GM21786 (cell line): ENCODE results near the gene RAMACL.
"Not testable (repeated sequence)": the region's sequence is repeated elsewhere in the genome, so short reads cannot be mapped to it uniquely, and the experiment has no call there.

Source experiments
- ATAC-seq: cut with Tn5 transposase; IDR thresholded peaks from one replicate; pipeline ENCODE4 v1.9.1; 2021; ENCODE audit not compliant: unreplicated experiment

RAMACL gene

GRCh38 chr6:166586424-166587156, at the start of gene RAMACL:
TSS of gene RAMACL (minus strand) at chr6:166586678. CDS start at chr6:166586477, 201 bp downstream.
- peak; percentile 51 for ATAC-seq

DNA sequence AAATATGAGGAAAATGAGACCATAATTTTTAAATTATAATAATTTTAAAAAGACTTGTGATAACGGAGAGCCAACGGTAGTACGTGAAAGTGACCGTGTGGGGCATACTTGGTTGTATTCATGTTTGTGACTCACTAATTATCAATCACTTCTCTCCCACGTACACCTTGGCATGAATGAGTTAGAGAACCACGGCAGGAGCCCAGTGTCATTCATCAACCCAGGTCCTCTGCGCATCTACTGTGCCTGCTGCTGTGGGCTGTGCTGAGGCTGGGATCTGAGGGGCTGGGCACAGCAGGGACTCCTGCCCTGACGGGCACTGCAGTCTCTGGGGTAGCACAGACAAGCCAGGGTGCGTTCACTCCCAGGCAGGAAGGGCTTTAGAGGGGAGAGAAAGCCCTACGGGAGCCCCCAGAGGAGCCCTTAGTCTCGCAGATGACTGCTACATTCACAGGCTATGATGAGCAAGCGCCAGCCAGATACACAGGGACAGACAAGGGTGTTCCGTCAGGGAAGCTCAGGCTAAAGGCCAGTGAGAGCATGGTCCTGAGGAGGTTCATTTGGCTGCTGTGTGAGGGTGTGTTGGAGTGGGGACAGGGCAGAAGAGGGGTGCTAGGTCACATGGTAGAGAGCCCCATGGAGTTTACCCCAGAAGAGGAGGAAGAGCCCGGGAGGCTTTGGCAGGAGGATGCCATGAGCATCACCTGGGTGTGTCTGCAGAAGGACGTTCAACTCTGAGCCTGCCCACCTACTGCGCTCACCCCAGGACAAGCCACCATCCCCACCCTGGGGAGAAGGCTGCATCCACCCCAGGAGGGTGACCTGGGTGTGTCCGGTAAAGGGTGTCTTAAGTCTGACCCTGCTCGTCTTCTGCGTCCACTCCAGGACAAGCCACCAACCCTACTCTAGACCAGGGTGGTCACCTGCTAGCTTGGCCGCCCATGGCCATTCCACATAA, 48.8 kb upstream of the RAMACL start:
- no peak for ATAC-seq

DNA sequence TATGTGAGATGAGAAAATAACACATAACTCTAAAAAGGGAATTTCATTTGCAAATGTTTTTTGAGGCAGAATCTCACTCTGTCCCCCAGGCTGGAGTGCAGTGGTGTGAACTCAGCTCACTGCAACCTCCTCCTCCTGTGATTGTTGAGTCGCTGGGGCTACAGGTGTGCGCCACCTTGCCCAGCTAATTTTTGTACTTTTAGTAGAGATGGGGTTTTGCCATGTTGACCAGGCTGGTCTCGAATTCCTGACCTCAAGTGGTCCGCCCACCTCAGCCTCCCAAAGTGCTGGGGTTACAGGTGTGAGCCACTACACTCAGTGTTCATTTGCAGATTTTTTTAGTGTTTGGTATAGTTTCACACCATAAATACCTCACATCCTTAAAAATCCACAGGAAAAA, 48.1 kb upstream of the RAMACL start:
- ATAC-seq: not testable (repeated sequence)

- no peak for ATAC-seq
Measured at GRCh38 chr6:166633732-166634535, 47.5 kb upstream of the RAMACL start.

- no peak for ATAC-seq
Measured at GRCh38 chr6:166632731-166633130, 46.3 kb upstream of the RAMACL start.

DNA sequence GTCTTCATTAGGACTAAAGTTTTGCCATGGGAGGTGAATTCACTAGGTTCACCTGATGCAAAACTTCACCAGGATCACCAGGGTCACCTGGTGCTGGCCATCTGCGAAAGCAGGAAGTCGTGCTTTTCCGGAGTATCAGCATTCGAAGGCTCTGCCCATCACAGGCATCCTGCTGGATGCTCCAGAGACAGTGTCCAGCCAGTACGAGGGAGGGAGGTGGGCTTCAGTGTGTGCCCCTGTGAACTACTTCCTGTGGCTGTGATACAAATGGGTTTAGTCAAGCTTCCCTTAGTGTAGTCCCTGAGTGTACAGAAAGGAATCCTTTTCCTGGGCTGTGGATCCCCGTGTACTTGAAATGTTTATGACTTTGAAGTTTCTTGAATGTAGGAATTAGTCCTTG, 44.0 kb upstream of the RAMACL start:
- ATAC-seq: no peak

DNA sequence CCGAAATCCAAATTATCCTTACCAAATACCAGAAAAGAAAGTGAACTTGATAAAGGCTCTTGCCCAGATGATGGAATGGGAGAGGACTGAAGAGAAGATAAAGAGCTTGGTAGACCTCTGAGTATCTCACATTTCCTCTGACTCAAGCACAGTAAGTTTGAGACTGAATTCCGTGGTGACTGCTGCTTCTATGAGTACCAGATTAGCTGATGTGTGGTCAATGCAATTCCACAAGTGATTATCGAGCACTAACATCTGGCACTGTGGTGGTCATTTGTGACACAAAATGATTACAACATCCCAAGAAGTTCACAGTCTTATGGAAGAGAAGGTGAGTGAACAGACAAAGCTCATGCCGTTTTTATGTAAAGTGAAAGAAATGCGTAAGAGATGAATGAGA, 43.1 kb upstream of the RAMACL start:
- ATAC-seq: no peak

DNA sequence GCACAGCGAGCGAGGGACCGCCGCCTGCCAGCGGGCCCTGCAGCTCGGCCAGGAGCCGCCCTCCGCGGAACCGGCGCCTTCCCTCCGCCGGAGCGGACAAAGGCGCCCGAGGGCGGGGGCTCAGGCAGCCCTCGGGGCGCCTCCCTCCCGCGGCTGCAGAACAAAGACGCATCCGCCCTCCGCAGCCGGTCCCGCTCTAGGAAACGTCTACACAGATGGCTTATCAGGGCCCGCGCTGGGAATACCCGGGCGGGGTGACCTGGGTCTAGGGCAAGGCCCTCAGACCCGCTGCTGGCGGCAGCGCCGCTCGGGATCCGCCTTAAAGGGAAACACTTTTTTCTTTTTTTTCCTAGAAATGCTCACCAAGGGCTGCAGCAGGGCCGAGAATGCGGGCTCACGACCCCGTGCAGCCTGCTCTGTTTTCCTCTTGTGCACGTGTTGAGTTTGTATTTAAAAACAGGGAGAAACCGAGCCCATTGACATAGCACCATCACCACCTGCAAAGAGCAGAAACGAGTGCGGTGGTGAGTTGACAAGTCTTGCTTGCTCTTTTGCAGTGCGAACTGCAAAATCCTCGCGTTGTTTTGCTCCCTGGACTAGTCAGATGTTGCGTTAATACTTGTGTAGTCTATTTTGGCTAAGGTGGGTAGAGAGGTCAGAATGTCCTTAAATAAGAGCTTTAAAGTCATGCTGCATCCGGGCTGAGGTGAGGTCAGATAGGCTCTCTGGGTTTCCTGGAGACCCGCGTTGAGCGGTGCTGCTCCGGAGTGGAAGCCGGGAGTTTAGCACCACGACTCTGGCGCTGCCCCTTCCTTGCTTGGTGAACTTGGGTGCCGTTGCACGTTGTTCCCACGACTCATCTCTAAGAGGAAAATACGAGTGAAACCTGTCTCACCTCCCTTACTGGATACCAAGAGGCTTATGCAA, 41.7 kb upstream of the RAMACL start:
- peak; percentile 17 for ATAC-seq

GRCh38 chr6:166627033-166627874, 40.8 kb upstream of the RAMACL start, which contains the start of gene RPS6KA2:
TSS of gene RPS6KA2 (minus strand) at chr6:166627251. CDS start at chr6:166627019, 232 bp downstream.
- peak; percentile 92 for ATAC-seq

DNA sequence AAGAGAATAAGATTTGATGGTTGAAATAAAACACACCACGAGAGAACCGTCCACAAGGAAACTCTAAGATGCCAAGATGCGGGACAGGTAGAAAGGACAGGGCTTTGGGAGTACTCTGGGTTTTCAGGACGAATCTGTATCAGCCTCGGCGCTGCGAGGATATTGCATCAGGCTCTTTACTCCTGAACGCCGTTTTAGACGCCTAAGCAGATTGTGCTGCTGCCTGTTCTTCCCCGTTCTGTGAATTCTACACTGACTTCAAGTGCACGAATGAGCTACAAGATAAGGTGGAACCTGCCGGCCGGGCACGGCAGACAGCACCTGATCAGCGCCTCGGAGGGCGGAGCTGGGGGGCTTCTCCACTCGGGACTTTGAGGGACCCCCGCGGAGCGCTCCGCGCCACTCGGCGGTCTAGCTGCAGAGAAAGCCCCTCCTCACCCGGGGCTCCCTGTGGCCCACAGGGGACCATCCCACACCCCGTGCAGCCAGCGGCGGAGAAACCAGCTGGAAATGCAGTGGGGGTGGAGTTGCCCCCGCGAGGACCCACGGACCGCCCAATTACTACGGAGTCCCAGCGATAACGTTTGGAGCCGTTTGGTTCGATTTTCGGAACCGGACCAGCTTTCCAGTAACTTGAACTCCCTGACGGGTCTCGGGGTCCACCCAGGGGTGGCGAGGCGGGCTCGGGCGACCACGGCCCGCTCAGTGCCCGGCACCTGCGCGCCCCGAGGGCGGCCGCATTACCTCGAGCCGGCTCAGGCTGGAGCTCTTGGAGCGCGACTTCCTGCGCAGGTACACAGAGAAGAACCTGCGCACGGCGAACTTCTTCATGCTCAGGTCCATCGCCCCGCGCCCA, 39.9 kb upstream of the RAMACL start:
- no peak for ATAC-seq

DNA sequence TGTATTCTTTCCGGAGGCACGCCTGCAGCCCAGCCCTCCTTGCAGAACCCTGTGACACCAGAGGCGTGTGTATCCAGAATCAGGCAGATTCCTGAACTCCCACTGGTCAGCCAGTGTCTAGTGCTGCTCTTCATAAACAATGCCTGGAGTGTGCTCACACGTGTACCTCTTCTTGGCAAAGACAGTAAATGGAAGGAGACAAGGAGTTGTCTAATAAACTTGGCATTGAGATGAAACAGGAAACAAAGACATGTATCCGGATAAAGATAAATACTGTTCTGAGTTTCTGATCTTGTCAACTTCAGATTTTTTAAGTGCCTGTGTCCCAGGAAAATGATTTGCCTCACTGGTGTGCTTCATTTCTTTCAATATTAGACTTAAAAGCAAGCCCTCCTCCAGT, 38.9 kb upstream of the RAMACL start:
- ATAC-seq: no peak

DNA sequence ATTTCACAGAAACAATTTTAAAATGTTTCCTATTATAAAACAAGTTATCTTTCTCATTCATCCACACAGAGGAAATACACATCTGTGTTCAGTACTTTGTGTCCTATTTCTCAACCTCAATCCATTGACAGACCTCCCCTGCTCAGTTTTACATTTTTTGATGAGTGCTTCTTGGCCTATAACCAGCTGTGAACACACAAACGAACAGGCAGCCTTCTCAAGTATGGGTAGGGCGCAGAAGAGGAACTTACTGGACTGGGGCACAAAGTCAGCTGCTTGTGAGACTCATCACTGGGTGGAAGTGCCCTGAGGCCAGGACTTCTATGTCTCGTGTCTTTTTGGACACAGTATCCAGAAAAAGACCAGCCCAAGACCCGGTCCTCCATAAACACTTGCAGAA, 37.8 kb upstream of the RAMACL start:
- no peak for ATAC-seq

GRCh38 chr6:166623318-166623717, 36.8 kb upstream of the RAMACL start:
- no peak for ATAC-seq

GRCh38 chr6:166621114-166621540, 34.6 kb upstream of the RAMACL start:
- no peak for ATAC-seq

DNA sequence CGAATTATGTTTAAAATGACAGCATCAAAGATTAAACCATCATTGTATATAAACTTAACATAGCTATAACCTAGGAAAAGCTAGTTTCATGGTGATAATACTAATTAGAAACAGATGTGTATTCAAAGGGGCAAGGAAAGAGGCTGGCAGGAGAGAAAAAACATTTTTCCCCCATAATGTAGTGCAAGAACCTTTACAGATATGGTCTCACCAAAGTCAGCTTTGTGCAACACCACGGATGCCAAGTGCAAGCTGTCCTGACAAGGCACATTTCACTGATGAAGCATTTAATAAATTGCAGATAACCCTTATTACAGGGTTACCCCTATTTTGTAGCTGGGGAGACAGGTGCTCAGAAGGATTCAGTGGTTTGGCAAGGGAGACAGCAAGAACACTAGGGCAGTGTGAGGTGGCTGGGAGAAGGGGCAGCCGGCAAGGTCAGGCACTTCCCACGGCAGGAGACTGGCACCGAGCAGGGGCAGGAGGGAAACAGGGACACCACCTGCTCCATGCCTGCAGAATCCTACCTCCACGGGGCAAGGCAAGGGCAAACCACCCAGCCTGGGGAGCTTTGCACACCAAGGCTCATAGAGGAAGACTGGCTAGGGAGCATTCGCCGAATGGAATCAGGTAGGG, 34.1 kb upstream of the RAMACL start:
- no peak for ATAC-seq

- no peak for ATAC-seq
Measured at GRCh38 chr6:166619912-166620311, 33.4 kb upstream of the RAMACL start.

DNA sequence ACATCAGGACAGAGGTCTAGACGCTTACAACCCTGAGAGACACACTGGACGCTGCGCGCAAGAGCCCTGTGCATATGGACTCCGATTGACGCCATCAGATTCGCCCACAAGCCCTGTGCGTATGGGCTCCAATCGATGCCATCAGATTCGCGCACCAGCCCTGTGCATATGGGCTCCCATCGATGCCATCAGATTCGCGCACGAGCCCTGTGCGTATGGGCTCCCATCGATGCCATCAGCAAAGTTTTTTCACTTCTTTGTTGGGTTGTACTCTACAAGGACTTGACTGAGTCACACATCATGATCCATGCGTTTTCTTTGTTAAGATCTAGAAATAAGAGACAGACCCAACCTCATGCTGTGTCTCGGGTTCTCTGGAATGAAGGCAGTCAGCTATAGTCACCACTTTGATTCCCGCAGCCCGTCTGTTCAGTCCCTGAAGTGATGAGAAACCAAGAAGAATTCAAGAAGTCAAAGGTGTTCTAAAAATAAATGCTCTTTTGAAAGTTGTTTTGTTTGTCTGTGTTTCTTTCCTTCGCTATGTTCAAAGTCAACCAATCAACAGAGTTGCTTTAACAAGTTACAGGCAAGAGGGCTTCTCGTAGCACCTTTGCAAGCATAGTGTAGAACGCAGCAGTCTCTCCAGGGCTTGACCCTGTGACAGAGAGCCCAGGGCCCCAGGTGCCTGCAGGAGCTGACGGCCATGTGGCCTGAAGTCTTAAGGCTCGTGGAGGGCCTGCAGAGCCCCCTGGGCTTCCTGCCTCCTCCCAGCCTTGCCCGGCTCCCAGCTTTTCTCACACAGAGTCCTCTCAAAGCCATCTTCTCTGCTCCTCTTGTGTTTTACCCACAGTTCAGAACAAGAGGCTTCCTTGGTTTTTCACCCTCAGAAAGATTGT, 32.6 kb upstream of the RAMACL start:
- ATAC-seq: no peak
